Peyer's patch (tissue), 4 donors: ENCODE measurements around the gene TFIP11.

ENCODE experiments used
- POLR2A ChIP-seq, 2 donors: fragments of 450-650 bp; IDR thresholded peaks; one replicate each; pipeline ENCODE4 v1.5.1; 2017; ENCODE audit warnings: antibody characterized with exemption in 2 of 2, mild to moderate bottlenecking in 2 of 2, moderate library complexity in 2 of 2
- TF ChIP-seq, protein P1 (sequence below), 6 experiments: fragments of 450-650 bp in 4 of 6; fragments of 200-600 bp in 2 of 6; sonication (generic) in 1 of 6; IDR thresholded peaks; one replicate each; pipeline ENCODE4 v1.5.1; 2017 to 2019; ENCODE audit warnings: antibody characterized with exemption in 6 of 6, mild to moderate bottlenecking in 3 of 6, moderate library complexity in 1 of 6

DNA sequence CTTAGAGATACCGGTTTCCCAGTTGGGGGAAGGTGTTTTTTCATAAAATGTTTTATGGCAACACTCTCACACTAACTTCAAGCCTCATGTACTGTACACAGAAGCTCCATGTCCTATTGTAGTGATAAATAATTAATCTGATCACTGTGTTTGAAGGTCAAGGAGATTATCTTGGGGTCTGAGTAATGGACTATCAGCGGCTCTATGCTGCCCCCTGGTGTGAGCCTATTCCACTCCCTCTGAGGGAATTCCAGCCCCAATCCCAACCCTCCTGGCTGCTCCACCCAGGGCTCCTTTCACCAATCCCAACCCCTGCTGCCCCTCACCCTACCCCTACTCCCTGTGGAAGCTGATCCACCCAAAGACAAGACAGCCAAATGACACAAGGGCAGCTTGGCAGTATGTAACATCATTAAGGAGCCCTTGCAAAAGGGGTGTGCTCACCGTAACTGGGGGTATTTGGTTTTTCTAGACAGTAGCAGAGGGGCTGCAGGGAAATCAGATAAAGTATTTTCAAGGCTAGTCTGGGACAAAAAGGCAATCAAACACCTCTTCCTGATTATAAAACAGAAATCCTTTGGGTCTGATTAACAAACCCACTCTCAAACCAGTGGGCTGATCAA, 51.0 kb downstream of the TFIP11 start:
- TF ChIP-seq, protein P1, sequence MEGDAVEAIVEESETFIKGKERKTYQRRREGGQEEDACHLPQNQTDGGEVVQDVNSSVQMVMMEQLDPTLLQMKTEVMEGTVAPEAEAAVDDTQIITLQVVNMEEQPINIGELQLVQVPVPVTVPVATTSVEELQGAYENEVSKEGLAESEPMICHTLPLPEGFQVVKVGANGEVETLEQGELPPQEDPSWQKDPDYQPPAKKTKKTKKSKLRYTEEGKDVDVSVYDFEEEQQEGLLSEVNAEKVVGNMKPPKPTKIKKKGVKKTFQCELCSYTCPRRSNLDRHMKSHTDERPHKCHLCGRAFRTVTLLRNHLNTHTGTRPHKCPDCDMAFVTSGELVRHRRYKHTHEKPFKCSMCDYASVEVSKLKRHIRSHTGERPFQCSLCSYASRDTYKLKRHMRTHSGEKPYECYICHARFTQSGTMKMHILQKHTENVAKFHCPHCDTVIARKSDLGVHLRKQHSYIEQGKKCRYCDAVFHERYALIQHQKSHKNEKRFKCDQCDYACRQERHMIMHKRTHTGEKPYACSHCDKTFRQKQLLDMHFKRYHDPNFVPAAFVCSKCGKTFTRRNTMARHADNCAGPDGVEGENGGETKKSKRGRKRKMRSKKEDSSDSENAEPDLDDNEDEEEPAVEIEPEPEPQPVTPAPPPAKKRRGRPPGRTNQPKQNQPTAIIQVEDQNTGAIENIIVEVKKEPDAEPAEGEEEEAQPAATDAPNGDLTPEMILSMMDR (IDR thresholded peaks at IDR 0.05) = peak; percentile 4 to 76 (median 74)
- TF ChIP-seq POLR2A (IDR thresholded peaks at IDR 0.05) = no peak
